Measurements from ENCODE around the gene ODF4.

- TF ChIP-seq CTCF (conservative IDR thresholded peaks at IDR 0.05; ENCODE audit: low read depth, low read length) (no peak), ELK1 (IDR thresholded peaks at IDR 0.05; ENCODE audit: borderline replicate concordance, low read depth, low read length) (no peak), POLR2A (IDR thresholded peaks at IDR 0.05; ENCODE audit: low read depth, low read length) (no peak), BHLHE40 (IDR thresholded peaks at IDR 0.05; ENCODE audit: low read depth, low read length) (no peak), RFX5 (IDR thresholded peaks at IDR 0.05; ENCODE audit: low read depth, low read length) (no peak), CEBPB (IDR thresholded peaks at IDR 0.05; ENCODE audit: low read depth, low read length) (no peak), RCOR1 (IDR thresholded peaks at IDR 0.05; ENCODE audit: insufficient replicate concordance, low read length) (no peak), MAFK (IDR thresholded peaks at IDR 0.05; ENCODE audit: low read depth, low read length) (no peak), USF2 (IDR thresholded peaks at IDR 0.05; ENCODE audit: low read depth, low read length) (no peak), SMC3 (IDR thresholded peaks at IDR 0.05; ENCODE audit: low read depth, low read length) (no peak), RAD21 (IDR thresholded peaks at IDR 0.05; ENCODE audit: low read length) (no peak), FOS (IDR thresholded peaks at IDR 0.05; ENCODE audit: low read depth, low read length) (no peak)
Measured at GRCh38 chr17:8375738-8376259, 36.2 kb downstream of the ODF4 start.
